HepG2 (cell line): Measurements from ENCODE around the gene MAPK8IP3. TPM values are rescaled to one million over a fixed set of nuclear protein-coding genes. Genes with fewer than 3 reads are reported as not detected.
A peak's percentile ranks its signal among the peaks of the same experiment; 100 is the strongest.

ENCODE experiments used
- GLMP ChIP-seq: sonication (generic); formaldehyde crosslinking; IDR thresholded peaks from 2 replicates; pipeline ENCODE4 v1.9.0; 2021; ENCODE audit warnings: missing genetic modification reagents, mild to moderate bottlenecking, borderline replicate concordance
- HNRNPUL1 ChIP-seq: fragments of 200-400 bp; formaldehyde crosslinking; IDR thresholded peaks from 2 replicates; pipeline ENCODE4 v1.6.1; 2017; ENCODE audit warnings: low read depth, mild to moderate bottlenecking, low read length, moderate library complexity
- MYNN ChIP-seq: sonication (generic); formaldehyde crosslinking; IDR thresholded peaks from 2 replicates; pipeline ENCODE4 v1.4.0; 2020; ENCODE audit warnings: mild to moderate bottlenecking, low read depth, missing genetic modification reagents
- NFIC ChIP-seq: IDR thresholded peaks from 2 replicates; pipeline ENCODE4 v1.6.1; 2012; ENCODE audit warnings: mild to moderate bottlenecking, low read length, inconsistent platforms
- NONO ChIP-seq, 2 experiments: fragments of 450-650 bp in 1 of 2; sonication (generic) in 1 of 2; formaldehyde crosslinking in 1 of 2; IDR thresholded peaks in 1 of 2; conservative IDR thresholded peaks in 1 of 2; 2 replicates each; pipeline versions ENCODE4 v1.6.1 to v1.8.0; 2017 to 2022; ENCODE audit warnings: mild to moderate bottlenecking in 1 of 2, missing genetic modification reagents in 1 of 2, moderate library complexity in 1 of 2
- POLR2A ChIP-seq, 2 experiments: IDR thresholded peaks; 2 replicates each; pipeline ENCODE4 v1.6.1; 2011; ENCODE audit warnings: low read depth in 2 of 2, low read length in 2 of 2, mild to moderate bottlenecking in 1 of 2, moderate library complexity in 1 of 2; ENCODE audit not compliant: insufficient read depth in 1 of 2
- RNF2 ChIP-seq: fragments of 450-650 bp; conservative IDR thresholded peaks from 2 replicates; pipeline ENCODE4 v1.6.1; 2016; ENCODE audit warnings: low read depth
- ZMYM4 ChIP-seq: sonication (generic); formaldehyde crosslinking; IDR thresholded peaks from 2 replicates; pipeline ENCODE4 v1.8.1; 2023; ENCODE audit warnings: mild to moderate bottlenecking, missing genetic modification reagents
- ZNF614 ChIP-seq: IDR thresholded peaks from 2 replicates; pipeline ENCODE4 v1.6.1; 2018; ENCODE audit warnings: missing biosample characterization, missing genetic modification reagents, inconsistent platforms, borderline replicate concordance
- ZNF770 ChIP-seq: sonication (generic); formaldehyde crosslinking; IDR thresholded peaks from 2 replicates; pipeline ENCODE4 v1.5.0; 2020; ENCODE audit warnings: mild to moderate bottlenecking, missing genetic modification reagents
- ZNF850 ChIP-seq: sonication (generic); formaldehyde crosslinking; conservative IDR thresholded peaks from 2 replicates; pipeline ENCODE4 v1.9.0; 2021; ENCODE audit warnings: mild to moderate bottlenecking, missing genetic modification reagents
- polyA plus RNA-seq, 8 experiments: library from polyadenylated mRNA; depleted of rRNA in 3 of 8; stranded (reverse) in 7 of 8; unstranded in 1 of 8; fragments of >200 nt; fragmentation: Illumina TruSeq in 4 of 8; extraction: Trizol in 4 of 8; gene quantifications; 2 replicates each; pipeline versions ENCODE4 v1.2.1 to v1.2.3, GENCODE V29; 2011 to 2016; ENCODE audit warnings: low read depth in 4 of 8, missing spikeins in 1 of 8, mixed read lengths in 1 of 8; ENCODE audit not compliant: insufficient read depth in 1 of 8
- total RNA-seq, 5 experiments: library from RNA; depleted of rRNA; stranded (reverse); fragments of >200 nt; fragmentation: Illumina TruSeq; extraction: Trizol; gene quantifications; 2 replicates each; pipeline ENCODE4 v1.2.3, GENCODE V29; 2016; ENCODE audit warnings: low read depth in 1 of 5
- TF ChIP-seq, protein P1 (sequence below): sonication (generic); formaldehyde crosslinking; IDR thresholded peaks from 2 replicates; pipeline ENCODE4 v1.4.0; 2020; ENCODE audit warnings: missing genetic modification reagents
- TF ChIP-seq, protein P2 (sequence below): sonication (generic); formaldehyde crosslinking; IDR thresholded peaks from 2 replicates; pipeline ENCODE4 v1.5.0; 2020; ENCODE audit warnings: mild to moderate bottlenecking, missing genetic modification reagents, borderline replicate concordance
- TF ChIP-seq, protein P3 (sequence below): sonication (generic); formaldehyde crosslinking; IDR thresholded peaks from 2 replicates; pipeline ENCODE4 v1.8.0; 2022; ENCODE audit warnings: mild to moderate bottlenecking, missing genetic modification reagents, borderline replicate concordance

MAPK8IP3 gene
- total and polyA plus RNA-seq, 2 of the 13 experiments (the other 11 are each of a cell fraction or from before 2014, with no cell fraction given): 25.1 to 41.7 TPM

DNA sequence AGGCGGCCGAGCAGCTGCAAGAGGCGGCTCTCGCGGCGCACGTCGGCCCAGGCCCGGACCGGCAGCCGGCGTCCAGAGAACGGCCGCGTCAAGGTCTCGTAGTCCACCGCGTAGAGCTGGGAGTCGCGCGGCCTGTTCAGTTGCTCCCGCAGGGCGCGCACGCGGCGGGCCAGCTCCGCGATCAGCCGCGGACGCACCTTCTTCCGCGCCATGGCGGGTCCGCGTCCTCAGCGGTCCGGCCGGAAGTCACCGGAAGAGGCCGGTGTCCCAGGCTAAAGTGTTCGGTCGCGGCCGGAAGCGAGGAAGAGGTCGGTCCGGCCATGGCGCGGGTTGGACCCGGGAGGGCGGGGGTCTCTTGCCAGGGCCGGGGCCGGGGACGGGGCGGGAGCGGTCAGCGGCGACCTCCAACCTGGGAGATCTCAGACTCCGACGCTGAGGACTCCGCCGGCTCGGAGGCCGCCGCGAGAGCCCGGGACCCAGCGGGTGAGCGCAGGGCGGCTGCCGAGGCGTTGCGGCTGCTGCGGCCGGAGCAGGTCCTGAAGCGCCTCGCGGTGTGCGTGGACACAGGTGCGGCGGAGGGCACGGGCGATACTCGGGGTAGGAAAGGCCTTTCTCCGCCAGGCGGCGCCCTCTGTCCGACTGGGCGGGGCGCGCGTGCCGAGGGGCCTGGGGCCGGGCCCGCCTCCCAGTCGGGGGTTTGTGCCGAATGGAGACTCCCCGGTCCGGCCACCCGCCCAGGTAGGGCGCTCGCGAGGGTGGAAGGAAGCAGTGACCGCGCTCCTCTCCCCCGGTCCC is 67.1 kb downstream of the MAPK8IP3 start, which contains the start of gene MRPS34 (continued):
- TF ChIP-seq, protein P1, sequence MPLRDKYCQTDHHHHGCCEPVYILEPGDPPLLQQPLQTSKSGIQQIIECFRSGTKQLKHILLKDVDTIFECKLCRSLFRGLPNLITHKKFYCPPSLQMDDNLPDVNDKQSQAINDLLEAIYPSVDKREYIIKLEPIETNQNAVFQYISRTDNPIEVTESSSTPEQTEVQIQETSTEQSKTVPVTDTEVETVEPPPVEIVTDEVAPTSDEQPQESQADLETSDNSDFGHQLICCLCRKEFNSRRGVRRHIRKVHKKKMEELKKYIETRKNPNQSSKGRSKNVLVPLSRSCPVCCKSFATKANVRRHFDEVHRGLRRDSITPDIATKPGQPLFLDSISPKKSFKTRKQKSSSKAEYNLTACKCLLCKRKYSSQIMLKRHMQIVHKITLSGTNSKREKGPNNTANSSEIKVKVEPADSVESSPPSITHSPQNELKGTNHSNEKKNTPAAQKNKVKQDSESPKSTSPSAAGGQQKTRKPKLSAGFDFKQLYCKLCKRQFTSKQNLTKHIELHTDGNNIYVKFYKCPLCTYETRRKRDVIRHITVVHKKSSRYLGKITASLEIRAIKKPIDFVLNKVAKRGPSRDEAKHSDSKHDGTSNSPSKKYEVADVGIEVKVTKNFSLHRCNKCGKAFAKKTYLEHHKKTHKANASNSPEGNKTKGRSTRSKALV: peak; percentile 83; the same call in 1 of the 2 replicates
- TF ChIP-seq ZNF770 (CRISPR knock-in tag) (peak; percentile 9), NFIC (no peak), ZNF850 (CRISPR knock-in tag) (no peak; the same call in 1 of the 2 replicates), ZNF614 (CRISPR knock-in tag) (peak; percentile 47; the same call in 1 of the 2 replicates), RNF2 (peak; percentile 94), POLR2A (IDR thresholded peaks at IDR 0.05; ENCODE audit: insufficient read depth in 1 of 2, low read depth in 2 of 2, low read length in 2 of 2) (peak; percentile 73 to 86), NONO (IDR thresholded peaks at IDR 0.05) (no peak), NONO (CRISPR knock-in tag; conservative IDR thresholded peaks at IDR 0.05) (peak; percentile 96), ZMYM4 (CRISPR knock-in tag) (peak; percentile 89), MYNN (CRISPR knock-in tag) (peak; percentile 24; the same call in 1 of the 2 replicates), HNRNPUL1 (peak; percentile 14; the same call in 1 of the 2 replicates), GLMP (CRISPR knock-in tag) (peak; percentile 40; the same call in 1 of the 2 replicates)
- TF ChIP-seq, protein P2, sequence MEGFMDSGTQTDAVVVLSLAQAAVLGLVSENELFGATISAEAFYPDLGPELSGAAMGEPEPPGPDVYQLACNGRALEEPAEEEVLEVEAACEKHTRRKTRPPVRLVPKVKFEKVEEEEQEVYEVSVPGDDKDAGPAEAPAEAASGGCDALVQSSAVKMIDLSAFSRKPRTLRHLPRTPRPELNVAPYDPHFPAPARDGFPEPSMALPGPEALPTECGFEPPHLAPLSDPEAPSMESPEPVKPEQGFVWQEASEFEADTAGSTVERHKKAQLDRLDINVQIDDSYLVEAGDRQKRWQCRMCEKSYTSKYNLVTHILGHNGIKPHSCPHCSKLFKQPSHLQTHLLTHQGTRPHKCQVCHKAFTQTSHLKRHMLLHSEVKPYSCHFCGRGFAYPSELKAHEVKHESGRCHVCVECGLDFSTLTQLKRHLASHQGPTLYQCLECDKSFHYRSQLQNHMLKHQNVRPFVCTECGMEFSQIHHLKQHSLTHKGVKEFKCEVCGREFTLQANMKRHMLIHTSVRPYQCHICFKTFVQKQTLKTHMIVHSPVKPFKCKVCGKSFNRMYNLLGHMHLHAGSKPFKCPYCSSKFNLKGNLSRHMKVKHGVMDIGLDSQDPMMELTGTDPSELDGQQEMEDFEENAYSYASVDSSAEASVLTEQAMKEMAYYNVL (CRISPR knock-in tag): peak; percentile 82; the same call in 1 of the 2 replicates
- TF ChIP-seq, protein P3, sequence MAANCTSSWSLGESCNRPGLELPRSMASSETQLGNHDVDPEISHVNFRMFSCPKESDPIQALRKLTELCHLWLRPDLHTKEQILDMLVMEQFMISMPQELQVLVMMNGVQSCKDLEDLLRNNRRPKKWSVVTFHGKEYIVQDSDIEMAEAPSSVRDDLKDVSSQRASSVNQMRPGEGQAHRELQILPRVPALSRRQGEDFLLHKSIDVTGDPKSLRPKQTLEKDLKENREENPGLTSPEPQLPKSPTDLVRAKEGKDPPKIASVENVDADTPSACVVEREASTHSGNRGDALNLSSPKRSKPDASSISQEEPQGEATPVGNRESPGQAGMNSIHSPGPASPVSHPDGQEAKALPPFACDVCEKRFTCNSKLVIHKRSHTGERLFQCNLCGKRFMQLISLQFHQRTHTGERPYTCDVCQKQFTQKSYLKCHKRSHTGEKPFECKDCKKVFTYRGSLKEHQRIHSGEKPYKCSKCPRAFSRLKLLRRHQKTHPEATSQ (CRISPR knock-in tag): no peak
